ENCODE measurements around the gene GNAZ. TPM values are rescaled to one million over a fixed set of nuclear protein-coding genes. Genes with fewer than 3 reads are reported as not detected.

Gene GNAZ
- total RNA-seq, 4 donors from 2014 or later, result 2.7 to 14.7 (median 7.8) TPM

DNA sequence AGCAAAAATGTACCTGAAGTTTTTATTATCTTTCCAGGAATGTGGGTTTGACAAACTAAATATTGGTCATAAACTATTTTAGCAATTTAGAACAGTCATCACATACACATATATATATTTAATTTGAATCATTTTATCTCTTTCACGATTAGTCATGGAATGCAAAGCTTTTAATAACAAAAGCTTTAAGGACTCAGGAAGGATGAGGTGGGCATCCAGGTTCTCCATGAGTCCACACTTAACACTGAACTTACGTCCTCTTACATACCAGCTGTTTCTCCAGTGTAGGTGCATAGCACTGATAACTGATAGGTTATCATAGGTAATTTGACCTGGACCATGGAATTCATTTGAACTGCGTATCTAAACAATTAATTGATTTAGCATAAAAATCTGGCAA lies 28.1 kb upstream of the GNAZ start:
- Histone ChIP-seq H3K27me3 (peaks cover 9% of the 10 kb centered on the region), H3K27ac (no peak overlapping the region), H3K36me3 (no peaks in the 10 kb centered on the region), H3K9me3 (peaks cover 7 to 8% of the 10 kb centered on the region in 2 donors), H3K4me3 (no peak overlapping the region), H3K4me1 (no peaks in the 10 kb centered on the region)
- 50 to 76% methylated on average over 1 to 3 of the region's 3 CpGs for WGBS, 2 donors (ENCODE audit: low coverage in 1 of 2)
- TF ChIP-seq EP300 (IDR thresholded peaks at IDR 0.05; ENCODE audit: low read depth) (no peak), POLR2AphosphoS5 (IDR thresholded peaks at IDR 0.05) (no peak), POLR2A (IDR thresholded peaks at IDR 0.05) (no peak)
- TF ChIP-seq, protein P1, sequence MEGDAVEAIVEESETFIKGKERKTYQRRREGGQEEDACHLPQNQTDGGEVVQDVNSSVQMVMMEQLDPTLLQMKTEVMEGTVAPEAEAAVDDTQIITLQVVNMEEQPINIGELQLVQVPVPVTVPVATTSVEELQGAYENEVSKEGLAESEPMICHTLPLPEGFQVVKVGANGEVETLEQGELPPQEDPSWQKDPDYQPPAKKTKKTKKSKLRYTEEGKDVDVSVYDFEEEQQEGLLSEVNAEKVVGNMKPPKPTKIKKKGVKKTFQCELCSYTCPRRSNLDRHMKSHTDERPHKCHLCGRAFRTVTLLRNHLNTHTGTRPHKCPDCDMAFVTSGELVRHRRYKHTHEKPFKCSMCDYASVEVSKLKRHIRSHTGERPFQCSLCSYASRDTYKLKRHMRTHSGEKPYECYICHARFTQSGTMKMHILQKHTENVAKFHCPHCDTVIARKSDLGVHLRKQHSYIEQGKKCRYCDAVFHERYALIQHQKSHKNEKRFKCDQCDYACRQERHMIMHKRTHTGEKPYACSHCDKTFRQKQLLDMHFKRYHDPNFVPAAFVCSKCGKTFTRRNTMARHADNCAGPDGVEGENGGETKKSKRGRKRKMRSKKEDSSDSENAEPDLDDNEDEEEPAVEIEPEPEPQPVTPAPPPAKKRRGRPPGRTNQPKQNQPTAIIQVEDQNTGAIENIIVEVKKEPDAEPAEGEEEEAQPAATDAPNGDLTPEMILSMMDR (IDR thresholded peaks at IDR 0.05), result no peak
- in situ Hi-C loops (cut with MboI; ENCODE audit: low pct_ligation_motif_present in 1 of 4, low pct_unique_long_range_greater_than_20kb in 1 of 4, low sequenced_read_pairs in 3 of 4) (no loop called here), intact Hi-C loops (cut with DNase I; ENCODE audit: low total_unique reads) (no loop called here)
- no peak for DNase-seq

DNA sequence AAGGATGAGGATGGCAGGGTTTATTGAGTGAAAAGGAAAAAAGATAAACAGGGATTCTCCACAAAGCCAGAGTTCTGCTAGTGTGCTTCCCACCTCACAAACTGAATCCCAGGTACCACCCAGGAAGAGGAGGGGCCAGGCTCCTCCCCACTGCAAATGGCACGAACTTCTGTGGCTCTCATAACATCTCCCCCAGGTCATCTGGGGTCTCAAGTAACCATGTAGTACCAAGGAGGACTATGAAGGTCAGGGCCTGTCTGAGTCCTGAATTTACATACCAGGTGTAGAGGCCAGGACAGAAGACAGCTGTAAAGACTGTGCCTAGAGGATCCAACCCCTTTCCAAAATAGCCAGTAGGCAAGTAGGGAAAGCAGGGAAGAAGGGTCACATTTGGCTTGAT lies 25.7 kb upstream of the GNAZ start:
- Histone ChIP-seq H3K36me3 (no peaks in the 10 kb centered on the region), H3K27ac (no peak overlapping the region), H3K27me3 (peaks cover 12% of the 10 kb centered on the region), H3K4me3 (no peak overlapping the region), H3K4me1 (no peaks in the 10 kb centered on the region), H3K9me3 (peaks cover 7 to 8% of the 10 kb centered on the region in 2 donors)
- in situ Hi-C loops (cut with MboI; ENCODE audit: low pct_ligation_motif_present in 1 of 4, low pct_unique_long_range_greater_than_20kb in 1 of 4, low sequenced_read_pairs in 3 of 4) (no loop called here), intact Hi-C loops (cut with DNase I; ENCODE audit: low total_unique reads) (no loop called here)
- TF ChIP-seq, protein P1 (IDR thresholded peaks at IDR 0.05), result no peak
- TF ChIP-seq POLR2A (IDR thresholded peaks at IDR 0.05) (no peak), POLR2AphosphoS5 (IDR thresholded peaks at IDR 0.05) (no peak), EP300 (IDR thresholded peaks at IDR 0.05; ENCODE audit: low read depth) (no peak)
- DNase-seq, result no peak
- 13% methylated on average over 1 of the region's 1 CpG; no CpG with 5 or more reads in 1 of the 2 donors for WGBS, 2 donors (ENCODE audit: low coverage in 1 of 2)

DNA sequence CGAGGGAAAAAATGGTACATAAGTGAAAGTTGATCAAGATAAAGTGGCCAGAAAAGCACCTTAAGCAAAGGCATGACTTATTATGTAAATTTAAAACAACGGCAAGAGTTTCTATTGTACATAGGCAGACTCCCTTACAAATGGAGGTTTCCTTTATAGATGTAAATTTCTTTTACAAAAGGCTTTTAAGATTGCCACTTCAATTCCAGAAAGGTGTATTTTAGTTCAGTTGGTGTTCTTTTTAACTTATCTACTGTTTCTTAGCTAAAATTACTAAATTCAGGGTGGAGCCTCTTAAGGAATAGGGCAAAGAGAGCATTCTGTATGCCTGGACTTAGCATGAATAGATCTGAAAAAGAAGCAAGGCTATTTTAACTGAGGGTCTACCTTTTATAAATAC lies 24.9 kb upstream of the GNAZ start:
- H3K27ac ChIP-seq, result no peak overlapping the region
- no peak overlapping the region for H3K4me3 ChIP-seq
- no peaks in the 10 kb centered on the region for H3K4me1 ChIP-seq
- DNase-seq, result no peak
- in situ Hi-C loops (cut with MboI; ENCODE audit: low pct_ligation_motif_present in 1 of 4, low pct_unique_long_range_greater_than_20kb in 1 of 4, low sequenced_read_pairs in 3 of 4), result no loop called here
- 58 to 60% methylated on average over 2 of the region's 2 CpGs for WGBS, 2 donors (ENCODE audit: low coverage in 1 of 2)
- TF ChIP-seq, protein P1 (IDR thresholded peaks at IDR 0.05), result no peak
- TF ChIP-seq POLR2AphosphoS5 (IDR thresholded peaks at IDR 0.05) (no peak), POLR2A (IDR thresholded peaks at IDR 0.05) (no peak), EP300 (IDR thresholded peaks at IDR 0.05; ENCODE audit: low read depth) (no peak)
- H3K36me3 ChIP-seq, result no peaks in the 10 kb centered on the region
- H3K27me3 ChIP-seq, result peaks cover 12% of the 10 kb centered on the region
- intact Hi-C loops (cut with DNase I; ENCODE audit: low total_unique reads), result no loop called here
- peaks cover 7 to 8% of the 10 kb centered on the region in 2 donors for H3K9me3 ChIP-seq

DNA sequence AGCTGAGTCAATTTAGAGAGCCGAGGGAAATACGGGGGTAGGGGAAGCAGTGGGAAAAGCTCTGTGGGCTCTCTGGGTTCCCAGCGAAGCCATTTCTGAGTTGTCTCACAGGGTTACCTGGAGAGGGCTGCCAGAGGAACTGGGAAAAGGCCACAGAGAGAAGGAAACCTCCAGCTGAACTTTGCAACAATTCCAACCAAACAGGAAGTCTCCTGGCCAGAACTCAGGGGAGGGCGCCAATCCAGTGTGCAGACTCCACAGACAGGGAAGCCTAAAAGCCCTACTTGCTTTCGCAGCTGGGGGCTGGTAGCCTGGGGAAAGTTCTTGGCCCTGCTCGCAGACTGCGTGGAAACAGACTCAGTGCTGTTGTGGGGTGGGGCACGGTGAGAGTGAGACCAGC lies 23.1 kb upstream of the GNAZ start:
- Histone ChIP-seq H3K27me3 (peaks cover 15% of the 10 kb centered on the region), H3K9me3 (peaks cover 7 to 8% of the 10 kb centered on the region in 2 donors), H3K36me3 (no peaks in the 10 kb centered on the region), H3K4me3 (no peak overlapping the region), H3K27ac (no peak overlapping the region), H3K4me1 (no peaks in the 10 kb centered on the region)
- TF ChIP-seq EP300 (IDR thresholded peaks at IDR 0.05; ENCODE audit: low read depth), result no peak
- TF ChIP-seq, protein P1 (IDR thresholded peaks at IDR 0.05), result no peak
- TF ChIP-seq POLR2AphosphoS5 (IDR thresholded peaks at IDR 0.05), result no peak
- TF ChIP-seq POLR2A (IDR thresholded peaks at IDR 0.05), result no peak
- intact Hi-C loops (cut with DNase I; ENCODE audit: low total_unique reads) (no loop called here), in situ Hi-C loops (cut with MboI; ENCODE audit: low pct_ligation_motif_present in 1 of 4, low pct_unique_long_range_greater_than_20kb in 1 of 4, low sequenced_read_pairs in 3 of 4) (no loop called here)
- 79% methylated on average over 7 of the region's 8 CpGs; no CpG with 5 or more reads in 1 of the 2 donors for WGBS, 2 donors (ENCODE audit: low coverage in 1 of 2)
- no peak for DNase-seq

All from transverse colon (tissue), 4 donors.